Brain microvascular endothelial cell (primary cell): ENCODE data around the gene TENM3.

ENCODE experiments used
- DNase-seq: peaks from one replicate; pipeline ENCODE4 v3.0.0-alpha.2; 2020
- H3K27ac ChIP-seq: fragments of 250-450 bp; sonication (Bioruptor Pico); 2 replicates; pipeline ENCODE4 v1.5.1; 2020; ENCODE audit warnings: mild to moderate bottlenecking, moderate library complexity
- H3K27me3 ChIP-seq: fragments of 250-450 bp; sonication (Bioruptor Pico); replicated peaks from 2 replicates; pipeline ENCODE4 v1.5.1; 2020; ENCODE audit warnings: mild to moderate bottlenecking
- H3K36me3 ChIP-seq: fragments of 250-450 bp; sonication (Bioruptor Pico); replicated peaks from 2 replicates; pipeline ENCODE4 v1.5.1; 2020; ENCODE audit warnings: mild to moderate bottlenecking
- H3K4me3 ChIP-seq: 2 replicates; pipeline ENCODE4 v1.5.1; 2011; ENCODE audit warnings: low read depth, mild to moderate bottlenecking, control low read depth, low read length, moderate library complexity
- in situ Hi-C: cut with HindIII; loops from 2 replicates; pipeline ENCODE4 v1.10.0; 2017; ENCODE audit warnings: low sequenced_read_pairs, low pct_ligation_motif_present
- TF ChIP-seq, protein P1 (sequence below): IDR thresholded peaks from 2 replicates; pipeline ENCODE4 v1.5.1; 2011; ENCODE audit warnings: low read depth, mild to moderate bottlenecking, moderate library complexity, low read length, control low read depth, inconsistent platforms; ENCODE audit errors: missing control alignments

The TENM3 gene

DNA sequence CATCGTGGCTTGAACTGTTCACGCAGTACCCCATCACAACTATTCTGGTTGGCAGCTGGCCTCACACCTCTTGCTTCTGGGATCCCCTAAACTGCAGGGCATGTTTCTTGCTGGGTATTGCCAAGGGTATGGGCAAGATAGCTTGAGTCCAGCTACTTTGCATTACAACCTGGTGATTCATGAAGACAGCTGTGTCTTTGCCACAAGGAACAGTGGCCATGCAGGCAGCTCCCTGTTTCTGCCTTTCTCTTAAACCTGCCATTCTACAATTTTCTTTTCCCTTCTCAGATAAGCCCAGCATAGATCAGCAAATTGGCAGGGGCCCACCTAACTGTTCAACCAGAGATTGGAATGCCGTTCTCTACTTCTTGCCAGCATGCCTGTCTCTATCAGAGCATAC is 42.8 kb downstream of the TENM3 start:
- Histone ChIP-seq H3K27me3 (no peaks in the 10 kb centered on the region), H3K27ac (no peak overlapping the region), H3K36me3 (no peaks in the 10 kb centered on the region), H3K4me3 (no peak overlapping the region)
- TF ChIP-seq, protein P1, sequence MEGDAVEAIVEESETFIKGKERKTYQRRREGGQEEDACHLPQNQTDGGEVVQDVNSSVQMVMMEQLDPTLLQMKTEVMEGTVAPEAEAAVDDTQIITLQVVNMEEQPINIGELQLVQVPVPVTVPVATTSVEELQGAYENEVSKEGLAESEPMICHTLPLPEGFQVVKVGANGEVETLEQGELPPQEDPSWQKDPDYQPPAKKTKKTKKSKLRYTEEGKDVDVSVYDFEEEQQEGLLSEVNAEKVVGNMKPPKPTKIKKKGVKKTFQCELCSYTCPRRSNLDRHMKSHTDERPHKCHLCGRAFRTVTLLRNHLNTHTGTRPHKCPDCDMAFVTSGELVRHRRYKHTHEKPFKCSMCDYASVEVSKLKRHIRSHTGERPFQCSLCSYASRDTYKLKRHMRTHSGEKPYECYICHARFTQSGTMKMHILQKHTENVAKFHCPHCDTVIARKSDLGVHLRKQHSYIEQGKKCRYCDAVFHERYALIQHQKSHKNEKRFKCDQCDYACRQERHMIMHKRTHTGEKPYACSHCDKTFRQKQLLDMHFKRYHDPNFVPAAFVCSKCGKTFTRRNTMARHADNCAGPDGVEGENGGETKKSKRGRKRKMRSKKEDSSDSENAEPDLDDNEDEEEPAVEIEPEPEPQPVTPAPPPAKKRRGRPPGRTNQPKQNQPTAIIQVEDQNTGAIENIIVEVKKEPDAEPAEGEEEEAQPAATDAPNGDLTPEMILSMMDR, result no peak
- DNase-seq, result no peak
- in situ Hi-C loops, result no loop called here

DNA sequence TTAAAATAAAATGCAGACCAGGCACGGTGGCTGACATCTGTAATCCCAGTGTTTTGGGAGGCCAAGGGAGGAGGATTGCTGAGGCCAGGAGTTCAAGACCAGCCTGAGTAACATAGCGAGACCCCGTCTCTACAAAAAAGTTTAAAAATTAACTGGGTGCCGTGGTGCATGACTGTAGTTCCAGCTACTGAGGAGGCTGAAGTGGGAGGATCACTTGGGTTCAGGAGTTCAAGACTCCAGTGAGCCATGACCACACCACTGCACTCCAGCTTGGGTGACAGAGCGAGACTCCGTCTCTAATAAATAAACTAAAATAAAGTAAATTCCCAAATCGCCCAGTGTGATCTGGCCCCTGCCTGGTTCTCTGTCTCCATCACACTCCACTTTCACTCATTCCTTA is 43.7 kb downstream of the TENM3 start:
- no peak for DNase-seq
- Histone ChIP-seq H3K36me3 (no peaks in the 10 kb centered on the region), H3K4me3 (no peak overlapping the region), H3K27ac (no peak overlapping the region), H3K27me3 (no peaks in the 10 kb centered on the region)
- TF ChIP-seq, protein P1, result no peak
- in situ Hi-C loops, result no loop called here

DNA sequence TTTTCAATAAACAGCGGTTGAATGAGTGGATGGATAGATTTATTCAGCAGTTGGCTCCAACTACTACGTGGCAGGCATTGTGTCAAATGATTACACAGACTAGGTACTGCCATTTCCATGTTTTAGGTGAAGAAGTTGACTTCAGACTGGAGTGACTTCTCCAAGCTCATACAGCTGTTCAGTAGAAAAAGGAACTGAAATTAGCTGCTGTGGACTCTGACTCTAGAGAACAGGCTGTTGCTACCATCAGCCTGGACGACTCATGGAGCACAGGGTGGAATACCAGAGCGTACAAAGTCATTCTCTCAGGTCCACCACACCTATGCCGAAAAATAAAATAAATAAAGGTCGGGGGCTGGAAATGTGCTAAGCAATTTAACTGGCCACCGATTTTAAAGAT is 45.3 kb downstream of the TENM3 start:
- Histone ChIP-seq H3K27ac (no peak overlapping the region), H3K27me3 (no peaks in the 10 kb centered on the region), H3K4me3 (no peak overlapping the region), H3K36me3 (no peaks in the 10 kb centered on the region)
- TF ChIP-seq, protein P1, result no peak
- in situ Hi-C loops, result no loop called here
- no peak for DNase-seq

DNA sequence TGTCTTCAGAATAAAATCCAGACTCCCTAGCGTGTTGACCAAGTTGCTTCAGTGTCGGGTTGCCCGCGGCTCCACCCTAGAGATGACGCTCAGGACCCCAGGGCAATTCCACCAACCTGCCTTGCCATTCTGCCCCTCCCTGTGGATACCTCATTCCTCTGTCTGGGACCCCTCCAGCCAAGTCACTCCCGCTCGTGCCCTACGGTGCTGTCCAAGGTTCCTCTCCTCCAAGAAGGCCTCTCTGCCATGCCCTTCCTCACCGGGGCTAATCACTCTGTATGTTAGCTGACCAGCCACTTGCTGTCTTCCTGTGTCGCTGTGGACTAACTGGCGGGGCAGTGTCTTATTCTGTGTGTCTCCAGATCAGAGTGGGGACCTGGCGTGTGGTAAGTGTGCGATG is 46.6 kb downstream of the TENM3 start:
- Histone ChIP-seq H3K4me3 (no peak overlapping the region), H3K27me3 (no peaks in the 10 kb centered on the region), H3K27ac (no peak overlapping the region), H3K36me3 (no peaks in the 10 kb centered on the region)
- DNase-seq, result no peak
- in situ Hi-C loops, result no loop called here
- TF ChIP-seq, protein P1, result no peak

- Histone ChIP-seq H3K4me3 (no peak overlapping the region), H3K27ac (no peak overlapping the region), H3K27me3 (no peaks in the 10 kb centered on the region), H3K36me3 (no peaks in the 10 kb centered on the region)
- DNase-seq, result no peak
- TF ChIP-seq, protein P1, result no peak
- in situ Hi-C loops, result no loop called here
Measured at GRCh38 chr4:182291175-182291574, 48.0 kb downstream of the TENM3 start.

DNA sequence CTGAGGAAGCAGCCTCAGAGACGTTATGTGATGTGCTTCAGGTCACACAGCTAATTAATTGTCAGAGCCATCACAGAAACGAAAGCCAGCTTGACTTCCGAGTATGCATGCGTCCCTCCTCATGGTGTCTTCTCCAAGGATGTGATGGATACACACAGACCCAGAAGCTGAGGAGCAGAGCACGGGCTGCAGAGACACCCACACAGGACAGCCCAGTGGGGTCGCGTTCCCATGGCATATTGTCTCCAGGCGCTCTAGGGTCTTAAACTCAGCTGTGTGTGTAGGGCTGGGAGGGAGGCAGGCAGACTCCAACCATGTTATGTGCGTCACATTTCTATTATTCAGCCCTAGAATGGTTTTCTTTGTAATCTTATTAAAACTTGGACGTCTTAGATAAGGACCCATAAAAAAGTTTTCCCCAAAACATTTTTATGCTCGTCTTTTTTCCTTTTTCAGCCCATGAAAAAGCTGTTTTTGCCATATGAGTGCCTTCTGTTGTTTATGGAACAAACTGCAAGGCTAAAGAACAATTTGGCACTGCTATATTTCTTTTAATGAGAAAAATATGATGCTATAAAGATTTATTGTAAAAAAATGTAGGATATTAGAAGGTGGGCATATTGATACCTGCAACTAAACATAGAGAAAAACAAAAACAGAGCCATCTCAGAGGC is 48.5 kb downstream of the TENM3 start:
- no peaks in the 10 kb centered on the region for H3K27me3 ChIP-seq
- no peak overlapping the region for H3K4me3 ChIP-seq
- H3K36me3 ChIP-seq, result no peaks in the 10 kb centered on the region
- TF ChIP-seq, protein P1, result no peak
- DNase-seq, result no peak
- H3K27ac ChIP-seq, result no peak overlapping the region
- in situ Hi-C loops, result no loop called here
